ENCODE measurements around the gene CLEC16A. TPM values are rescaled to one million over a fixed set of nuclear protein-coding genes. Genes with fewer than 3 reads are reported as not detected.
"Not testable (repeated sequence)": the region's sequence is repeated elsewhere in the genome, so short reads cannot be mapped to it uniquely, and the experiment has no call there.

The CLEC16A gene
- total RNA-seq, 2 experiments from 2014 or later: 25.5 to 26.7 TPM

GRCh38 chr16:11101695-11102522 is 157.5 kb downstream of the CLEC16A start:
- Mint-ChIP-seq H3K27ac (peak overlapping the region; percentile 92), H3K9me3 (no peaks in the 10 kb centered on the region), H3K36me3 (peaks cover 8% of the 10 kb centered on the region), H3K4me1 (ENCODE audit: low read depth) (peaks cover 77% of the 10 kb centered on the region), H3K4me3 (no peak overlapping the region), H3K27me3 (no peaks in the 10 kb centered on the region)
- DNase-seq: no peak
- POLR2A ChIA-PET: interaction anchor here (1.0 to 1.4 kb wide), 3 partner anchors 119 to 153 kb away, joined by 3 to 5 read pairs (median 3); no protein-coding TSS in a partner anchor
- CTCF ChIA-PET: interaction anchor here (0.7 to 1.2 kb wide), 4 partner anchors 26 to 253 kb away, joined by 3 to 4 read pairs (median 3); no protein-coding TSS in a partner anchor
- intact Hi-C loops (cut with micrococcal nuclease): loop anchor here (2.0 to 5.0 kb wide), 2 partner anchors 13 to 75 kb away; no protein-coding TSS in a partner anchor

GRCh38 chr16:11102523-11102898 is 158.1 kb downstream of the CLEC16A start:
- peaks cover 8% of the 10 kb centered on the region for H3K36me3 Mint-ChIP-seq
- ChIA-PET POLR2A (interaction anchor here (0.6 to 1.4 kb wide), 4 partner anchors 120 to 153 kb away, joined by 3 to 5 read pairs (median 3); no protein-coding TSS in a partner anchor), CTCF (interaction anchor here (0.7 to 1.2 kb wide), 4 partner anchors 27 to 252 kb away, joined by 3 to 4 read pairs (median 3); no protein-coding TSS in a partner anchor)
- no peaks in the 10 kb centered on the region for H3K27me3 Mint-ChIP-seq
- H3K4me3 Mint-ChIP-seq: no peak overlapping the region
- no peaks in the 10 kb centered on the region for H3K9me3 Mint-ChIP-seq
- H3K27ac Mint-ChIP-seq: peak overlapping the region; percentile 66
- intact Hi-C loops (cut with micrococcal nuclease): loop anchor here (5.0 kb wide), 1 partner anchor 75 kb away; no protein-coding TSS in a partner anchor
- peaks cover 72% of the 10 kb centered on the region for H3K4me1 Mint-ChIP-seq (ENCODE audit: low read depth)
- DNase-seq: no peak

GRCh38 chr16:11103301-11103700 is 158.9 kb downstream of the CLEC16A start:
- POLR2A ChIA-PET: interaction anchor here (1.2 kb wide), 1 partner anchor 138 kb away, joined by 3 read pairs; no protein-coding TSS in a partner anchor
- not testable (repeated sequence) for H3K4me3 Mint-ChIP-seq, H3K9me3 Mint-ChIP-seq, H3K36me3 Mint-ChIP-seq, H3K27me3 Mint-ChIP-seq, DNase-seq
- intact Hi-C loops (cut with micrococcal nuclease): loop anchor here (5.0 kb wide), 1 partner anchor 74 kb away; no protein-coding TSS in a partner anchor
- CTCF ChIA-PET: interaction anchor here (3.7 kb wide), 1 partner anchor 10 kb away, joined by 23 read pairs; no protein-coding TSS in a partner anchor
- Mint-ChIP-seq H3K4me1 (ENCODE audit: low read depth) (peaks cover 75% of the 10 kb centered on the region), H3K27ac (peak overlapping the region; percentile 69)

GRCh38 chr16:11104168-11105037 is 160.0 kb downstream of the CLEC16A start:
- no peaks in the 10 kb centered on the region for H3K9me3 Mint-ChIP-seq
- no peaks in the 10 kb centered on the region for H3K27me3 Mint-ChIP-seq
- DNase-seq: no peak
- H3K4me3 Mint-ChIP-seq: peak overlapping the region; percentile 56
- ChIA-PET POLR2A (interaction anchor here (0.6 to 3.2 kb wide), 17 partner anchors 9 to 258 kb away, joined by 3 to 27 read pairs (median 8); partner anchors contain the start of gene SOCS1), CTCF (interaction anchor here (0.7 to 3.7 kb wide), 13 partner anchors 8 to 252 kb away, joined by 3 to 23 read pairs (median 4); no protein-coding TSS in a partner anchor)
- H3K36me3 Mint-ChIP-seq: peaks cover 8% of the 10 kb centered on the region
- intact Hi-C loops (cut with micrococcal nuclease): loop anchor here (1.0 to 5.0 kb wide), 7 partner anchors 10 to 148 kb away; no protein-coding TSS in a partner anchor
- peaks cover 72% of the 10 kb centered on the region for H3K4me1 Mint-ChIP-seq (ENCODE audit: low read depth)
- peak overlapping the region; percentile 97 for H3K27ac Mint-ChIP-seq

GRCh38 chr16:11105038-11105903 is 160.9 kb downstream of the CLEC16A start:
- Mint-ChIP-seq H3K27me3 (no peaks in the 10 kb centered on the region), H3K36me3 (peaks cover 7% of the 10 kb centered on the region), H3K4me1 (ENCODE audit: low read depth) (peaks cover 72% of the 10 kb centered on the region), H3K27ac (peak overlapping the region; percentile 97), H3K9me3 (no peaks in the 10 kb centered on the region), H3K4me3 (peak overlapping the region; percentile 56)
- ChIA-PET POLR2A (interaction anchor here (0.5 to 3.2 kb wide), 21 partner anchors 8 to 257 kb away, joined by 3 to 27 read pairs (median 5); partner anchors contain the start of gene SOCS1), CTCF (interaction anchor here (0.7 to 3.7 kb wide), 12 partner anchors 7 to 251 kb away, joined by 3 to 23 read pairs (median 5); no protein-coding TSS in a partner anchor)
- DNase-seq: peak; percentile 69
- intact Hi-C loops (cut with micrococcal nuclease): loop anchor here (1.0 to 2.0 kb wide), 6 partner anchors 9 to 147 kb away; no protein-coding TSS in a partner anchor

- Mint-ChIP-seq H3K36me3 (peaks cover 19% of the 10 kb centered on the region), H3K27ac (peak overlapping the region; percentile 56), H3K4me3 (no peak overlapping the region), H3K4me1 (ENCODE audit: low read depth) (peaks cover 70% of the 10 kb centered on the region), H3K9me3 (peaks cover 11% of the 10 kb centered on the region), H3K27me3 (no peaks in the 10 kb centered on the region)
- intact Hi-C loops (cut with micrococcal nuclease): no loop called here
- DNase-seq: no peak
- CTCF ChIA-PET: interaction anchor here (0.9 to 3.7 kb wide), 4 partner anchors 13 to 135 kb away, joined by 3 to 23 read pairs (median 6); no protein-coding TSS in a partner anchor
- POLR2A ChIA-PET: interaction anchor here (0.6 to 3.2 kb wide), 7 partner anchors 8 to 149 kb away, joined by 3 to 24 read pairs (median 3); partner anchors contain the start of gene SOCS1
Observed at GRCh38 chr16:11106726-11107125, 162.4 kb downstream of the CLEC16A start.

GRCh38 chr16:11107780-11108465 is 163.6 kb downstream of the CLEC16A start:
- POLR2A ChIA-PET: no interaction called here
- Mint-ChIP-seq H3K27ac (peak overlapping the region; percentile 56), H3K27me3 (no peaks in the 10 kb centered on the region), H3K4me1 (ENCODE audit: low read depth) (peaks cover 67% of the 10 kb centered on the region), H3K9me3 (peaks cover 14% of the 10 kb centered on the region), H3K36me3 (peaks cover 22% of the 10 kb centered on the region), H3K4me3 (no peak overlapping the region)
- DNase-seq: no peak
- intact Hi-C loops (cut with micrococcal nuclease): no loop called here
- CTCF ChIA-PET: interaction anchor here (1.0 kb wide), 1 partner anchor 14 kb away, joined by 3 read pairs; no protein-coding TSS in a partner anchor

GRCh38 chr16:11108466-11108805 is 164.1 kb downstream of the CLEC16A start:
- no peak overlapping the region for H3K4me3 Mint-ChIP-seq
- intact Hi-C loops (cut with micrococcal nuclease): no loop called here
- DNase-seq: no peak
- no peaks in the 10 kb centered on the region for H3K27me3 Mint-ChIP-seq
- peaks cover 71% of the 10 kb centered on the region for H3K4me1 Mint-ChIP-seq (ENCODE audit: low read depth)
- peaks cover 14% of the 10 kb centered on the region for H3K9me3 Mint-ChIP-seq
- peaks cover 22% of the 10 kb centered on the region for H3K36me3 Mint-ChIP-seq
- ChIA-PET CTCF (interaction anchor here (1.0 to 1.9 kb wide), 2 partner anchors 9 to 14 kb away, joined by 3 to 4 read pairs; no protein-coding TSS in a partner anchor), POLR2A (no interaction called here)
- H3K27ac Mint-ChIP-seq: no peak overlapping the region

- H3K27ac Mint-ChIP-seq: no peak overlapping the region
- intact Hi-C loops (cut with micrococcal nuclease): no loop called here
Observed at GRCh38 chr16:11109566-11109965, 165.2 kb downstream of the CLEC16A start.

GRCh38 chr16:11111150-11111549 is 166.8 kb downstream of the CLEC16A start:
- DNase-seq: no peak
- no peaks in the 10 kb centered on the region for H3K27me3 Mint-ChIP-seq
- intact Hi-C loops (cut with micrococcal nuclease): loop anchor here (5.0 kb wide), 1 partner anchor 34 kb away; no protein-coding TSS in a partner anchor
- peaks cover 14% of the 10 kb centered on the region for H3K9me3 Mint-ChIP-seq
- H3K36me3 Mint-ChIP-seq: peaks cover 17% of the 10 kb centered on the region
- CTCF ChIA-PET: interaction anchor here (1.3 kb wide), 2 partner anchors 140 to 147 kb away, joined by 3 to 4 read pairs; no protein-coding TSS in a partner anchor
- POLR2A ChIA-PET: interaction anchor here (1.4 to 1.5 kb wide), 2 partner anchors 14 to 145 kb away, joined by 3 to 4 read pairs; no protein-coding TSS in a partner anchor
- H3K4me3 Mint-ChIP-seq: no peak overlapping the region
- H3K4me1 Mint-ChIP-seq (ENCODE audit: low read depth): peaks cover 67% of the 10 kb centered on the region
- H3K27ac Mint-ChIP-seq: peak overlapping the region; percentile 57

More at GRCh38 chr16:11109566-11109965, 165.2 kb downstream of the CLEC16A start:
- Mint-ChIP-seq H3K9me3 (peaks cover 14% of the 10 kb centered on the region), H3K4me1 (ENCODE audit: low read depth) (peaks cover 72% of the 10 kb centered on the region), H3K27me3 (no peaks in the 10 kb centered on the region), H3K36me3 (peaks cover 22% of the 10 kb centered on the region), H3K4me3 (no peak overlapping the region)
- DNase-seq: no peak
- ChIA-PET CTCF (interaction anchor here (1.3 to 1.9 kb wide), 2 partner anchors 10 to 138 kb away, joined by 4 read pairs; no protein-coding TSS in a partner anchor), POLR2A (interaction anchor here (1.4 to 1.5 kb wide), 2 partner anchors 12 to 144 kb away, joined by 3 to 4 read pairs; no protein-coding TSS in a partner anchor)

Measured in activated CD4-positive, alpha-beta memory T cell treated with anti-CD3 and anti-CD28 coated beads for 36 hours (primary cell).